ENCODE data around the gene SRM. TPM values are rescaled to one million over a fixed set of nuclear protein-coding genes. Genes with fewer than 3 reads are reported as not detected.
A peak's percentile ranks its signal among the peaks of the same experiment; 100 is the strongest.

SRM gene
- total and polyA plus RNA-seq, 11 donors: 29.9 to 162 (median 54.7) TPM

GRCh38 chr1:11059155-11059967 is 457 bp downstream of the SRM start:
- peak overlapping the region in 9 of 12 donors; percentile 9 to 77 (median 64) for H3K27ac ChIP-seq
- DNase-seq (no peak), ATAC-seq (no peak)
- peaks cover 0 to 29% (median 16%) of the 10 kb centered on the region in 12 donors for H3K4me1 ChIP-seq
- 3 to 12% (median 4%) methylated on average over 11 to 72 of the region's 72 CpGs for WGBS, 4 donors
- no peaks in the 10 kb centered on the region for H3K9me3 ChIP-seq
- TF ChIP-seq POLR2A (IDR thresholded peaks at IDR 0.05) (no peak), CTCF (IDR thresholded peaks at IDR 0.05) (no peak)
- H3K36me3 ChIP-seq: peaks cover 0 to 47% (median 31%) of the 10 kb centered on the region in 9 donors
- no peaks in the 10 kb centered on the region for H3K27me3 ChIP-seq
- peak overlapping the region; percentile 71 to 99 (median 94) for H3K4me3 ChIP-seq
- intact Hi-C loops (cut with DNase I): no loop called here

- DNase-seq (no peak), ATAC-seq (no peak)
- Histone ChIP-seq H3K4me3 (peak overlapping the region in 10 of 12 donors; percentile 71 to 99 (median 95)), H3K27ac (peak overlapping the region in 2 of 12 donors; percentile 64 to 77), H3K36me3 (peaks cover 0 to 44% (median 30%) of the 10 kb centered on the region in 9 donors), H3K9me3 (no peaks in the 10 kb centered on the region), H3K4me1 (peaks cover 0 to 29% (median 16%) of the 10 kb centered on the region in 12 donors), H3K27me3 (no peaks in the 10 kb centered on the region)
- 65 to 71% (median 66%) methylated on average over 21 to 28 of the region's 28 CpGs for WGBS, 4 donors
- intact Hi-C loops (cut with DNase I): no loop called here
- TF ChIP-seq CTCF (IDR thresholded peaks at IDR 0.05) (no peak), POLR2A (IDR thresholded peaks at IDR 0.05) (no peak)
Measured at GRCh38 chr1:11058595-11059154, 1.1 kb downstream of the SRM start.

- Histone ChIP-seq H3K27me3 (no peaks in the 10 kb centered on the region), H3K4me3 (no peak overlapping the region), H3K4me1 (peaks cover 0 to 29% (median 16%) of the 10 kb centered on the region in 12 donors), H3K27ac (no peak overlapping the region), H3K9me3 (no peaks in the 10 kb centered on the region), H3K36me3 (peaks cover 0 to 39% (median 26%) of the 10 kb centered on the region in 9 donors)
- WGBS, 4 donors: 96 to 97% (median 97%) methylated on average over 9 to 14 of the region's 14 CpGs
- DNase-seq (no peak), ATAC-seq (no peak)
- intact Hi-C loops (cut with DNase I): no loop called here
- no peak for TF ChIP-seq CTCF (IDR thresholded peaks at IDR 0.05)
Measured at GRCh38 chr1:11058026-11058425, 1.8 kb downstream of the SRM start.

DNA sequence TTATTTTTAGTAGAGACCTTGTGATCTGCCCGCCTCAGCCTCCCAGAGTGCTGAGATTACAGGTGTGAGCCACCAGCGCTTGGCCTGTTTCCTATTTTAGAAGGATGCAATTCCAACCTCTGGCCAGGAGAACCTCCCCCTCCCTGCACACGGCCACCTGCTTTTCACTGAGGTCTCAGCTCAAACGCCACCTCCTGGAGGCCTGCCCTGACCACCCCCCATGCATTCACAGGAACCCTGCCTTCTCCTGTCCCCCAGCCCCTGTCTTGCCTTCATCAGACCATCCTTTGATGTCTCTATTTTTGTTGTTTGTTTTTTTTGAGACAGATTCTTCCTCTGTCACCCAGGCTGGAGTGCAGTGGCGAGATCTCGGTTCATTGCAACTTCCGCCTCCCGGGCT is 2.3 kb downstream of the SRM start:
- H3K4me3 ChIP-seq: no peak overlapping the region
- ATAC-seq: no peak
- H3K27me3 ChIP-seq: peaks cover 0 to 4% (median 0%) of the 10 kb centered on the region in 9 donors
- no peak for TF ChIP-seq CTCF (IDR thresholded peaks at IDR 0.05)
- DNase-seq: no peak
- peaks cover 0 to 29% (median 16%) of the 10 kb centered on the region in 12 donors for H3K4me1 ChIP-seq
- no peak overlapping the region for H3K27ac ChIP-seq
- intact Hi-C loops (cut with DNase I): no loop called here
- 90 to 96% (median 95%) methylated on average over 8 of the region's 8 CpGs for WGBS, 4 donors
- H3K36me3 ChIP-seq: peaks cover 0 to 39% (median 26%) of the 10 kb centered on the region in 9 donors
- no peaks in the 10 kb centered on the region for H3K9me3 ChIP-seq
